Measurements from ENCODE around the gene CDH20. TPM values are rescaled to one million over a fixed set of nuclear protein-coding genes. Genes with fewer than 3 reads are reported as not detected.

Gene CDH20
- total and polyA plus RNA-seq, 2 experiments from 2014 or later = not detected

DNA sequence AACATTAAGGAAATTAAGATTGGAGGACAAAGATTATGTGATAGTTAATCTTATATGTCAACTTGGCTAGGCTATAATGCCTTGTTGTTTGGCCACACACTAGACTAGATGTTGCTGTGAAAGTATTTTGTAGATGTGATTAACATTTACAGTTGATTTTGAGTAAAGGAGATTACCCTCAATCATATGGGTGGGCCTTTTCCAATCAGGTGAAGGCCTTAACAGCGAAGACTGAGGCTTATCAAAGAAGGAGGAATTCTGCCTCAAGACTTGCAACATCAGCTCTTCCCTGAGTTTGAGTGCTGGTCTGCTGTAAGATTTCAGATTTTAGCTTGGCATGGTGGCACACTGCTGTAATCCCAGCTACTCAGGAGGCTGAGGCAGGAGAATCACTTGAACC is 250.3 kb downstream of the CDH20 start:
- Histone ChIP-seq H3K9me3 (ENCODE audit: low read depth) (no peaks in the 10 kb centered on the region), H3K4me3 (no peak overlapping the region), H3K27ac (no peak overlapping the region), H3K36me3 (no peaks in the 10 kb centered on the region), H3K27me3 (no peaks in the 10 kb centered on the region), H3K4me1 (ENCODE audit: low read depth) (peaks cover 14% of the 10 kb centered on the region)
- TF ChIP-seq, protein P1, sequence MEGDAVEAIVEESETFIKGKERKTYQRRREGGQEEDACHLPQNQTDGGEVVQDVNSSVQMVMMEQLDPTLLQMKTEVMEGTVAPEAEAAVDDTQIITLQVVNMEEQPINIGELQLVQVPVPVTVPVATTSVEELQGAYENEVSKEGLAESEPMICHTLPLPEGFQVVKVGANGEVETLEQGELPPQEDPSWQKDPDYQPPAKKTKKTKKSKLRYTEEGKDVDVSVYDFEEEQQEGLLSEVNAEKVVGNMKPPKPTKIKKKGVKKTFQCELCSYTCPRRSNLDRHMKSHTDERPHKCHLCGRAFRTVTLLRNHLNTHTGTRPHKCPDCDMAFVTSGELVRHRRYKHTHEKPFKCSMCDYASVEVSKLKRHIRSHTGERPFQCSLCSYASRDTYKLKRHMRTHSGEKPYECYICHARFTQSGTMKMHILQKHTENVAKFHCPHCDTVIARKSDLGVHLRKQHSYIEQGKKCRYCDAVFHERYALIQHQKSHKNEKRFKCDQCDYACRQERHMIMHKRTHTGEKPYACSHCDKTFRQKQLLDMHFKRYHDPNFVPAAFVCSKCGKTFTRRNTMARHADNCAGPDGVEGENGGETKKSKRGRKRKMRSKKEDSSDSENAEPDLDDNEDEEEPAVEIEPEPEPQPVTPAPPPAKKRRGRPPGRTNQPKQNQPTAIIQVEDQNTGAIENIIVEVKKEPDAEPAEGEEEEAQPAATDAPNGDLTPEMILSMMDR (IDR thresholded peaks at IDR 0.05; ENCODE audit: low read depth, low read length) = no peak
- DNase-seq (ENCODE audit: low read depth in 1 of 2, low spot score in 1 of 2) = no peak

DNA sequence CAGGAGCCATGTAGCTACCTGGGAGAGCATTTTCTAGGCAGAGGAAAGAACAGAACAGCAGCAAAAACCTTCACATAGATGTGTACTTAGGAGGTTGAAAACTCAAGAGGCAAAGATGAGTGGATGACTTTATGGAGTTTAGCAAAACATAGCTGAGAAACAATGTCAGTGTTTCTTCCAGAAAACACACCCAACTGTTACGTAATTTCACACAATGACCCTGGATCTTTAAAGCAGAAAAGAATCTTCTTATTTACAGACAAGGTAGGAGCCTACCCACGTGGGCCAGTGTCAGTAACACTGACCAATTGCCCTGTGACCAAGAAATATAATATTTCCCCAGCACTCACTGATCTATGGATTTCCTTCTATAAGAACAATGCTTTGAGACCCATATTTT is 254.6 kb downstream of the CDH20 start:
- Histone ChIP-seq H3K27ac (no peak overlapping the region), H3K9me3 (ENCODE audit: low read depth) (no peaks in the 10 kb centered on the region), H3K4me1 (ENCODE audit: low read depth) (peaks cover 7% of the 10 kb centered on the region), H3K4me3 (no peak overlapping the region), H3K27me3 (no peaks in the 10 kb centered on the region), H3K36me3 (no peaks in the 10 kb centered on the region)
- no peak for DNase-seq (ENCODE audit: low read depth in 1 of 2, low spot score in 1 of 2)
- TF ChIP-seq, protein P1 (IDR thresholded peaks at IDR 0.05; ENCODE audit: low read depth, low read length) = no peak

DNA sequence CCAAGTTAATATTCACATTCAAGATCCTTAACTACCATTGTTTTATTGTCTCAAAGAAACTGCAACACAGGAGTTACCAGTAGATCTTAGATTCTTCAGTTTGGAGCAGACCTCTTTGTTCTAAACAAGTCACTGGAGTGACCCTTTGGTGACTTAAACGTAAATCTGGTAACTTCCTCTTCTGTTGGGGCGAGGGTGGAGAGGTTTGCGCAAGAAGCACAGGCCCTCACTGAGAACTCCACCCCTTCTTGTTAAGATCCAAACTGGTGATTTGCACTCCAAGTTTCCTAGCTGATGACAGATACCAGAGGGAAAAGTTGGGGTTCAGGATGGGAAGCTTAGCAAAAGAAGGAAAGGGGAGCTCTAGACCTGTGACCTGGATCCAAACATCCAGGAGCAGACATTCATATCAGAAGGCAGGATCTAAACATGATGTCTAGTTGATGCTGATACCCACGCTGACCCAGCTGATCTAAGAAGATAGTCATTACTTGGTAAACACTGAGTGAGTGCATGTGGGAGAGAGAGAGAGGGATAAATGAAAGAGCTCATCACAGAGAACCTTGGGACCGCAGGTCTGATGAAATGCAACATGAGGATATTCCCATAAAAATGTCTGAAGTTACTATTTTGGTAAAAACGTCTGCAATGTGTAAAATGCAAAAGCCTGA is 256.0 kb downstream of the CDH20 start:
- Histone ChIP-seq H3K36me3 (no peaks in the 10 kb centered on the region), H3K4me3 (no peak overlapping the region), H3K27me3 (no peaks in the 10 kb centered on the region), H3K4me1 (ENCODE audit: low read depth) (peaks cover 7% of the 10 kb centered on the region), H3K9me3 (ENCODE audit: low read depth) (no peaks in the 10 kb centered on the region), H3K27ac (no peak overlapping the region)
- TF ChIP-seq, protein P1 (IDR thresholded peaks at IDR 0.05; ENCODE audit: low read depth, low read length) = no peak
- DNase-seq (ENCODE audit: low read depth in 1 of 2, low spot score in 1 of 2) = no peak

DNA sequence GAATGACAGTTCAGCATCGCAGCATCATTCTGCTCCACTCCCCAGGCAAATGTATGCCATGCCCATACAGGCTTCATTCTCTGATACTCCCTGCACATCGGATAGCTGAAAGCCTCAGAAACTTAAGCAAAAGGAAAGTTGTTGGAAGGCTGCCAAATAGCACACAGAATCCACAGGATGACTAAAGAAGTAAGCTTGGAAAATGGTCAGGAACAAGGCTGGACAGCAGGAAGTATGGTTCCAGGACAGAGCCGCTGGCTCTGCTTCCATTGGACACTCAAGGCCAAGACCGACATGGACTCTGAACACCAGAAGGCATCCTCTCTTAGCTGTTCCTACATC is 256.5 kb downstream of the CDH20 start:
- H3K9me3 ChIP-seq (ENCODE audit: low read depth) = no peaks in the 10 kb centered on the region
- TF ChIP-seq, protein P1 (IDR thresholded peaks at IDR 0.05; ENCODE audit: low read depth, low read length) = no peak
- no peaks in the 10 kb centered on the region for H3K27me3 ChIP-seq
- peaks cover 7% of the 10 kb centered on the region for H3K4me1 ChIP-seq (ENCODE audit: low read depth)
- no peak overlapping the region for H3K4me3 ChIP-seq
- peak; percentile 20 to 90 for DNase-seq (ENCODE audit: low read depth in 1 of 2, low spot score in 1 of 2)
- no peaks in the 10 kb centered on the region for H3K36me3 ChIP-seq
- H3K27ac ChIP-seq = no peak overlapping the region

DNA sequence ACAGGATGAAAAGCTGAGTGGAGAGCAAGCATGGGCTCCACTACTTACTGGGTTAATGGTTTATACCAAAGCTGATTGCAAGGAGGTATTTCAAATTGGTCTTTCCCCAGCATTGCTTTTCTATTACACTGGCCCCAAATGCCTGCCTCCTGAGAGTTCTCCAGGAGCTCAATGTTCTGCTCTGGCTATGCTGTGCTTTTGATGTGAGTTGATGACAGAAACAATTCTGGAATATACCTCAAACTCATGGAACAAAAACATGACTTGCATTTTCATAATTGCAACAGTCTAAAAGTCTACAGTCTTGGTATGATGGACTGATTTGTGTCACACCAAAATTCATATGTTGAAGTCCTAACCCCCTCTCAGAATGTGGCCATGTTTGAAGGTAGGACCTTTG is 258.0 kb downstream of the CDH20 start:
- H3K4me3 ChIP-seq = no peak overlapping the region
- TF ChIP-seq, protein P1 (IDR thresholded peaks at IDR 0.05; ENCODE audit: low read depth, low read length) = no peak
- no peak for DNase-seq (ENCODE audit: low read depth in 1 of 2, low spot score in 1 of 2)
- no peaks in the 10 kb centered on the region for H3K27me3 ChIP-seq
- no peaks in the 10 kb centered on the region for H3K9me3 ChIP-seq (ENCODE audit: low read depth)
- H3K36me3 ChIP-seq = no peaks in the 10 kb centered on the region
- no peak overlapping the region for H3K27ac ChIP-seq
- no peaks in the 10 kb centered on the region for H3K4me1 ChIP-seq (ENCODE audit: low read depth)

All from cardiac muscle cell (in vitro differentiated cells and primary cell).